ENCODE results near the gene COL15A1.
"Not testable (repeated sequence)": the region's sequence is repeated elsewhere in the genome, so short reads cannot be mapped to it uniquely, and the experiment has no call there.

COL15A1 gene

GRCh38 chr9:99095565-99095964 lies 151.9 kb downstream of the COL15A1 start:
- Histone ChIP-seq H3K79me1 (ENCODE audit: low read length) (no peaks in the 10 kb centered on the region), H3K4me3 (ENCODE audit: low read length) (no peak overlapping the region), H3K27ac (ENCODE audit: low read depth, low read length) (no peak overlapping the region), H2AK5ac (ENCODE audit: low read length) (no peak overlapping the region), H3K23ac (ENCODE audit: low read length) (no peak overlapping the region), H3K36me3 (ENCODE audit: control insufficient read depth, insufficient read depth, low read length) (no peaks in the 10 kb centered on the region), H4K5ac (ENCODE audit: low read length) (no peak overlapping the region), H3K27me3 (ENCODE audit: insufficient read depth, low read length, poor library complexity) (no peaks in the 10 kb centered on the region), H2BK15ac (replicated peaks; ENCODE audit: low read depth) (no peak overlapping the region), H2BK5ac (ENCODE audit: low read length) (no peak overlapping the region), H3K4me1 (ENCODE audit: control insufficient read depth, low read depth, low read length) (no peaks in the 10 kb centered on the region), H3K56ac (ENCODE audit: low read length) (no peak overlapping the region), H3K4me2 (ENCODE audit: low read length) (no peak overlapping the region), H3K4ac (ENCODE audit: low read depth, low read length) (no peak overlapping the region), H2BK120ac (ENCODE audit: low read depth, low read length) (no peak overlapping the region), H3K18ac (ENCODE audit: low read length) (no peak overlapping the region), H3K79me2 (ENCODE audit: control insufficient read depth, insufficient read depth, low read length) (no peaks in the 10 kb centered on the region), H4K8ac (ENCODE audit: low read depth, low read length) (no peak overlapping the region), H3K9ac (ENCODE audit: low read length) (no peak overlapping the region)
- no peak for DNase-seq
- no CpG with 5 or more reads among the region's 3 CpGs for WGBS (ENCODE audit: extremely low coverage, insufficient coverage, low lambda C conversion rate)

- no peak overlapping the region for H2BK120ac ChIP-seq (ENCODE audit: low read depth, low read length)
- H3K4me1 ChIP-seq (ENCODE audit: control insufficient read depth, low read depth, low read length) = no peaks in the 10 kb centered on the region
- no peak overlapping the region for H3K4ac ChIP-seq (ENCODE audit: low read depth, low read length)
- H2AK5ac ChIP-seq (ENCODE audit: low read length) = no peak overlapping the region
- H3K18ac ChIP-seq (ENCODE audit: low read length) = no peak overlapping the region
- no peaks in the 10 kb centered on the region for H3K79me2 ChIP-seq (ENCODE audit: control insufficient read depth, insufficient read depth, low read length)
- no peak overlapping the region for H3K56ac ChIP-seq (ENCODE audit: low read length)
- no peak overlapping the region for H3K4me2 ChIP-seq (ENCODE audit: low read length)
- no CpG with 5 or more reads among the region's 3 CpGs for WGBS (ENCODE audit: extremely low coverage, insufficient coverage, low lambda C conversion rate)
- H3K27ac ChIP-seq (ENCODE audit: low read depth, low read length) = no peak overlapping the region
- no peak for DNase-seq
- H3K36me3 ChIP-seq (ENCODE audit: control insufficient read depth, insufficient read depth, low read length) = no peaks in the 10 kb centered on the region
- H2BK15ac ChIP-seq (replicated peaks; ENCODE audit: low read depth) = no peak overlapping the region
- H2BK5ac ChIP-seq (ENCODE audit: low read length) = no peak overlapping the region
- no peak overlapping the region for H3K9ac ChIP-seq (ENCODE audit: low read length)
- H3K27me3 ChIP-seq (ENCODE audit: insufficient read depth, low read length, poor library complexity) = no peaks in the 10 kb centered on the region
- no peak overlapping the region for H3K4me3 ChIP-seq (ENCODE audit: low read length)
- H4K8ac ChIP-seq (ENCODE audit: low read depth, low read length) = no peak overlapping the region
- no peak overlapping the region for H4K5ac ChIP-seq (ENCODE audit: low read length)
- H3K79me1 ChIP-seq (ENCODE audit: low read length) = no peaks in the 10 kb centered on the region
- H3K23ac ChIP-seq (ENCODE audit: low read length) = no peak overlapping the region
Observed at GRCh38 chr9:99096409-99096808, 152.7 kb downstream of the COL15A1 start.

- H3K4me3 ChIP-seq (ENCODE audit: low read length); H3K79me2 ChIP-seq (ENCODE audit: control insufficient read depth, insufficient read depth, low read length); H4K8ac ChIP-seq (ENCODE audit: low read depth, low read length); H2AK5ac ChIP-seq (ENCODE audit: low read length); H3K18ac ChIP-seq (ENCODE audit: low read length); H4K5ac ChIP-seq (ENCODE audit: low read length); H3K4me1 ChIP-seq (ENCODE audit: control insufficient read depth, low read depth, low read length); H3K23ac ChIP-seq (ENCODE audit: low read length); H2BK120ac ChIP-seq (ENCODE audit: low read depth, low read length); H3K36me3 ChIP-seq (ENCODE audit: control insufficient read depth, insufficient read depth, low read length); H3K56ac ChIP-seq (ENCODE audit: low read length); H3K27ac ChIP-seq (ENCODE audit: low read depth, low read length); H3K9ac ChIP-seq (ENCODE audit: low read length); H3K27me3 ChIP-seq (ENCODE audit: insufficient read depth, low read length, poor library complexity); DNase-seq; H3K4me2 ChIP-seq (ENCODE audit: low read length); H2BK15ac ChIP-seq (replicated peaks; ENCODE audit: low read depth); H3K79me1 ChIP-seq (ENCODE audit: low read length); H3K4ac ChIP-seq (ENCODE audit: low read depth, low read length); H2BK5ac ChIP-seq (ENCODE audit: low read length): not testable (repeated sequence)
- WGBS (ENCODE audit: extremely low coverage, insufficient coverage, low lambda C conversion rate) = 100% methylated on average over 2 of the region's 5 CpGs
Observed at GRCh38 chr9:99099806-99100585, 156.3 kb downstream of the COL15A1 start.

- Histone ChIP-seq H3K4me3 (ENCODE audit: low read length) (no peak overlapping the region), H2BK5ac (ENCODE audit: low read length) (no peak overlapping the region), H3K27ac (ENCODE audit: low read depth, low read length) (no peak overlapping the region), H3K27me3 (ENCODE audit: insufficient read depth, low read length, poor library complexity) (no peaks in the 10 kb centered on the region), H3K36me3 (ENCODE audit: control insufficient read depth, insufficient read depth, low read length) (no peaks in the 10 kb centered on the region), H3K56ac (ENCODE audit: low read length) (no peak overlapping the region), H3K4me2 (ENCODE audit: low read length) (no peak overlapping the region), H3K4ac (ENCODE audit: low read depth, low read length) (no peak overlapping the region), H3K79me2 (ENCODE audit: control insufficient read depth, insufficient read depth, low read length) (peaks cover 7% of the 10 kb centered on the region), H4K5ac (ENCODE audit: low read length) (no peak overlapping the region), H2AK5ac (ENCODE audit: low read length) (no peak overlapping the region), H3K23ac (ENCODE audit: low read length) (no peak overlapping the region), H2BK120ac (ENCODE audit: low read depth, low read length) (no peak overlapping the region), H3K18ac (ENCODE audit: low read length) (no peak overlapping the region), H3K4me1 (ENCODE audit: control insufficient read depth, low read depth, low read length) (peaks cover 7% of the 10 kb centered on the region), H3K9ac (ENCODE audit: low read length) (no peak overlapping the region), H3K79me1 (ENCODE audit: low read length) (peaks cover 2% of the 10 kb centered on the region), H4K8ac (ENCODE audit: low read depth, low read length) (no peak overlapping the region), H2BK15ac (replicated peaks; ENCODE audit: low read depth) (no peak overlapping the region)
- DNase-seq = no peak
- WGBS (ENCODE audit: extremely low coverage, insufficient coverage, low lambda C conversion rate) = no CpG with 5 or more reads among the region's 5 CpGs
Observed at GRCh38 chr9:99101271-99101670, 157.6 kb downstream of the COL15A1 start.

GRCh38 chr9:99101812-99102211 lies 158.1 kb downstream of the COL15A1 start:
- no peak for DNase-seq
- H4K5ac ChIP-seq (ENCODE audit: low read length) = no peak overlapping the region
- no peak overlapping the region for H2BK120ac ChIP-seq (ENCODE audit: low read depth, low read length)
- no peak overlapping the region for H3K9ac ChIP-seq (ENCODE audit: low read length)
- H3K27me3 ChIP-seq (ENCODE audit: insufficient read depth, low read length, poor library complexity) = no peaks in the 10 kb centered on the region
- H3K4me1 ChIP-seq (ENCODE audit: control insufficient read depth, low read depth, low read length) = peaks cover 7% of the 10 kb centered on the region
- no CpG with 5 or more reads among the region's 2 CpGs for WGBS (ENCODE audit: extremely low coverage, insufficient coverage, low lambda C conversion rate)
- H2AK5ac ChIP-seq (ENCODE audit: low read length) = no peak overlapping the region
- no peak overlapping the region for H3K56ac ChIP-seq (ENCODE audit: low read length)
- no peaks in the 10 kb centered on the region for H3K36me3 ChIP-seq (ENCODE audit: control insufficient read depth, insufficient read depth, low read length)
- H3K27ac ChIP-seq (ENCODE audit: low read depth, low read length) = no peak overlapping the region
- H2BK5ac ChIP-seq (ENCODE audit: low read length) = no peak overlapping the region
- no peak overlapping the region for H4K8ac ChIP-seq (ENCODE audit: low read depth, low read length)
- peaks cover 4% of the 10 kb centered on the region for H3K79me1 ChIP-seq (ENCODE audit: low read length)
- H2BK15ac ChIP-seq (replicated peaks; ENCODE audit: low read depth) = no peak overlapping the region
- H3K23ac ChIP-seq (ENCODE audit: low read length) = no peak overlapping the region
- no peak overlapping the region for H3K4me2 ChIP-seq (ENCODE audit: low read length)
- no peak overlapping the region for H3K4ac ChIP-seq (ENCODE audit: low read depth, low read length)
- peaks cover 11% of the 10 kb centered on the region for H3K79me2 ChIP-seq (ENCODE audit: control insufficient read depth, insufficient read depth, low read length)
- no peak overlapping the region for H3K18ac ChIP-seq (ENCODE audit: low read length)
- no peak overlapping the region for H3K4me3 ChIP-seq (ENCODE audit: low read length)

Measured in mesendoderm (in vitro differentiated cells).